Measurements from ENCODE around the gene INMT.

GRCh38 chr7:30750683-30751650 is 968 bp upstream of the INMT start:
- TF ChIP-seq CTCF (IDR thresholded peaks at IDR 0.05; ENCODE audit: low read length) (no peak), EZH2phosphoT487 (IDR thresholded peaks at IDR 0.05; ENCODE audit: low read length) (no peak), EZH2 (optimal IDR thresholded peaks at IDR 0.05; ENCODE audit: low read depth, low read length) (no peak)
